ENCODE data around the gene DGCR6.
"Not testable (repeated sequence)": the region's sequence is repeated elsewhere in the genome, so short reads cannot be mapped to it uniquely, and the experiment has no call there.

The DGCR6 gene

GRCh38 chr22:18929459-18929858 lies 23.3 kb downstream of the DGCR6 start:
- TF ChIP-seq CTCF (IDR thresholded peaks at IDR 0.05; ENCODE audit: insufficient read depth, low read depth, low read length, missing control alignments) = no peak
- H3K4me3 ChIP-seq (ENCODE audit: low read length) = no peak overlapping the region
- no peak for DNase-seq (ENCODE audit: low read depth)

GRCh38 chr22:18931905-18932652 lies 26.0 kb downstream of the DGCR6 start:
- no peak for TF ChIP-seq CTCF (IDR thresholded peaks at IDR 0.05; ENCODE audit: insufficient read depth, low read depth, low read length, missing control alignments)
- DNase-seq (ENCODE audit: low read depth) = no peak
- no peak overlapping the region for H3K4me3 ChIP-seq (ENCODE audit: low read length)

GRCh38 chr22:18933914-18934313 lies 27.8 kb downstream of the DGCR6 start:
- TF ChIP-seq CTCF (IDR thresholded peaks at IDR 0.05; ENCODE audit: insufficient read depth, low read depth, low read length, missing control alignments) = no peak
- DNase-seq (ENCODE audit: low read depth) = no peak
- no peak overlapping the region for H3K4me3 ChIP-seq (ENCODE audit: low read length)

- H3K4me3 ChIP-seq (ENCODE audit: low read length); DNase-seq (ENCODE audit: low read depth): not testable (repeated sequence)
Measured at GRCh38 chr22:18934688-18935087, 28.6 kb downstream of the DGCR6 start.

- H3K4me3 ChIP-seq (ENCODE audit: low read length) = no peak within 1 kb of the TSS
- no peak for DNase-seq (ENCODE audit: low read depth)
- no peak for TF ChIP-seq CTCF (IDR thresholded peaks at IDR 0.05; ENCODE audit: insufficient read depth, low read depth, low read length, missing control alignments)
Measured at GRCh38 chr22:18935889-18936529, 29.9 kb downstream of the DGCR6 start, which contains the start of gene PRODH. Gene PRODH, minus strand, starts transcription at chr22:18936293. Its CDS starts 6 bp downstream, at chr22:18936287.

- DNase-seq (ENCODE audit: low read depth); H3K4me3 ChIP-seq (ENCODE audit: low read length): not testable (repeated sequence)
Measured at GRCh38 chr22:18938691-18939090, 32.6 kb downstream of the DGCR6 start.

GRCh38 chr22:18947105-18947504 lies 41.0 kb downstream of the DGCR6 start:
- not testable (repeated sequence) for DNase-seq (ENCODE audit: low read depth); H3K4me3 ChIP-seq (ENCODE audit: low read length)

GRCh38 chr22:18947905-18948304 lies 41.8 kb downstream of the DGCR6 start:
- no peak for DNase-seq (ENCODE audit: low read depth)
- no peak overlapping the region for H3K4me3 ChIP-seq (ENCODE audit: low read length)
- TF ChIP-seq CTCF (IDR thresholded peaks at IDR 0.05; ENCODE audit: insufficient read depth, low read depth, low read length, missing control alignments) = no peak
